HG02943 (cell line): ENCODE measurements around the gene LEP.
"Not testable (repeated sequence)": the region's sequence is repeated elsewhere in the genome, so short reads cannot be mapped to it uniquely, and the experiment has no call there.

Source experiments
- ATAC-seq: cut with Tn5 transposase; IDR thresholded peaks from one replicate; pipeline ENCODE4 v1.9.1; 2021; ENCODE audit warnings: mild to moderate bottlenecking, low read depth, moderate library complexity; ENCODE audit not compliant: unreplicated experiment

The LEP gene

GRCh38 chr7:128270826-128271272, 29.8 kb downstream of the LEP start:
- ATAC-seq: no peak

GRCh38 chr7:128271471-128271941, 30.4 kb downstream of the LEP start:
- no peak for ATAC-seq

- no peak for ATAC-seq
Observed at GRCh38 chr7:128271942-128272481, 30.9 kb downstream of the LEP start.

- no peak for ATAC-seq
Observed at GRCh38 chr7:128274246-128274883, 33.3 kb downstream of the LEP start.

GRCh38 chr7:128274884-128275603, 34.0 kb downstream of the LEP start:
- no peak for ATAC-seq

- ATAC-seq: no peak
Observed at GRCh38 chr7:128275681-128276080, 34.6 kb downstream of the LEP start.

GRCh38 chr7:128278366-128278765, 37.3 kb downstream of the LEP start:
- no peak for ATAC-seq

- ATAC-seq: no peak
Observed at GRCh38 chr7:128279124-128279713, 38.1 kb downstream of the LEP start.

GRCh38 chr7:128280451-128280850, 39.4 kb downstream of the LEP start:
- ATAC-seq: not testable (repeated sequence)

- no peak for ATAC-seq
Observed at GRCh38 chr7:128281605-128282380, 40.7 kb downstream of the LEP start.

- no peak for ATAC-seq
Observed at GRCh38 chr7:128284102-128284501, 43.0 kb downstream of the LEP start.

GRCh38 chr7:128287556-128287955, 46.5 kb downstream of the LEP start:
- no peak for ATAC-seq

- ATAC-seq: not testable (repeated sequence)
Observed at GRCh38 chr7:128298004-128298403, 56.9 kb downstream of the LEP start.

- no peak for ATAC-seq
Observed at GRCh38 chr7:128299109-128299607, 58.1 kb downstream of the LEP start.

GRCh38 chr7:128302139-128302538, 61.1 kb downstream of the LEP start:
- ATAC-seq: no peak

GRCh38 chr7:128303133-128303532, 62.1 kb downstream of the LEP start:
- no peak for ATAC-seq

GRCh38 chr7:128303643-128304042, 62.6 kb downstream of the LEP start:
- no peak for ATAC-seq

- ATAC-seq: no peak
Observed at GRCh38 chr7:128304212-128304611, 63.1 kb downstream of the LEP start.

GRCh38 chr7:128307061-128307460, 66.0 kb downstream of the LEP start:
- no peak for ATAC-seq
